Measurements from ENCODE around the gene WDR26.
"Not testable (repeated sequence)": the region's sequence is repeated elsewhere in the genome, so short reads cannot be mapped to it uniquely, and the experiment has no call there.

WDR26 gene

DNA sequence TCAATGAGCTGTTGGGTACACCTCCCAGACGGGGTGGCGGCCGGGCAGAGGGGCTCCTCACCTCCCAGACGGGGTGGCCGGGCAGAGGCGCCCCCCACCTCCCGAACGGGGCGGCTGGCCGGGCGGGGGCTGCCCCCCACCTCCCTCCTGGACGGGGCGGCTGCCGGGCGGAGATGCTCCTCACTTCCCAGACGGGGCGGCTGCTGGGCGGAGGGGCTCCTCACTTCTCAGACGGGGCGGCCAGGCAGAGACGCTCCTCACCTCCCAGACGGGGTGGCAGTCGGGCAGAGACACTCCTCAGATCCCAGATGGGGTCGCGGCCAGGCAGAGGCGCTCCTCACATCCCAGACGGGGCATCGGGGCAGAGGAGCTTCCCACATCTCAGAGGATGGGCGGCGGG is 84.9 kb downstream of the WDR26 start:
- not testable (repeated sequence) for DNase-seq (ENCODE audit: low read depth in 3 of 3)

- DNase-seq (ENCODE audit: low read depth in 3 of 3), result no peak
Observed at GRCh38 chr1:224348137-224348536, 86.5 kb downstream of the WDR26 start.

GRCh38 chr1:224343679-224344078 is 90.9 kb downstream of the WDR26 start:
- DNase-seq (ENCODE audit: low read depth in 3 of 3), result no peak

DNA sequence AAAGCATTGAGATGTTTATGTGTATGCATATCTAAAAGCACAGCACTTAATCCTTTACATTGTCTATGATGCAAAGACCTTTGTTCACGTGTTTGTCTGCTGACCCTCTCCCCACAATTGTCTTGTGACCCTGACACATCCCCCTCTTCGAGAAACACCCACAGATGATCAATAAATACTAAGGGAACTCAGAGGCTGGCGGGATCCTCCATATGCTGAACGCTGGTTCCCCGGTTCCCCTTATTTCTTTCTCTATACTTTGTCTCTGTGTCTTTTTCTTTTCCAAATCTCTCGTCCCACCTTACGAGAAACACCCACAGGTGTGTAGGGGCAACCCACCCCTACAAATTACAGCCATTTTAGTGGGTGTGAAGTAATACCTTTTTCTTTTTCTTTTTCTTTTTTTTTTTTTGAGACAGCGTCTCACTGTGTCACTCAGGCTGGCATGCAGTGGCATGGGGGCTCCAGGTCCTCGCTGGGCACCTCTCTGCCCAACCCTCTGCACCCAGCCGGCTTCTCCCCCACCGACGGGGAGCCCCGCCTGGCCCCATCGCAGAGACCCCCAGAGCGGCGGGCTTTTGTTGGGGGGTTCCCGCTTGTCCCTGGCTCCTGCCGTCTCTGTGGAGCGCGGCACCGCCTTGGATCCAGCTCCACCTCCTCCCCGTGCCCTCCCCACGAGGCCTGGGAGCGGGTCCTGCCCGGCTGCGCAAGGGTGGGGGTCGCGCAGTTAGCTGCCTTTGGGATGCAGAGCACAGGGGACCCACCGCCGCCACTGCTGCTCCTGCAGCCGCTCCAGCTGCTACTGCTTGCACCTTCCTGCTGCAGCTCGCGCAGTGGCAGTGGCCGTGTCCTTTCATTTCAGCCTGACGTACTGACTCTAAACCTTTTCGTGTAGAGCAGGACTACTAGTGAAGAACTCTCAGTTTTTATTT is 93.9 kb downstream of the WDR26 start:
- DNase-seq (ENCODE audit: low read depth in 3 of 3), result not testable (repeated sequence)

- DNase-seq (ENCODE audit: low read depth in 3 of 3), result no peak
Observed at GRCh38 chr1:224339442-224340033, 95.1 kb downstream of the WDR26 start.

DNA sequence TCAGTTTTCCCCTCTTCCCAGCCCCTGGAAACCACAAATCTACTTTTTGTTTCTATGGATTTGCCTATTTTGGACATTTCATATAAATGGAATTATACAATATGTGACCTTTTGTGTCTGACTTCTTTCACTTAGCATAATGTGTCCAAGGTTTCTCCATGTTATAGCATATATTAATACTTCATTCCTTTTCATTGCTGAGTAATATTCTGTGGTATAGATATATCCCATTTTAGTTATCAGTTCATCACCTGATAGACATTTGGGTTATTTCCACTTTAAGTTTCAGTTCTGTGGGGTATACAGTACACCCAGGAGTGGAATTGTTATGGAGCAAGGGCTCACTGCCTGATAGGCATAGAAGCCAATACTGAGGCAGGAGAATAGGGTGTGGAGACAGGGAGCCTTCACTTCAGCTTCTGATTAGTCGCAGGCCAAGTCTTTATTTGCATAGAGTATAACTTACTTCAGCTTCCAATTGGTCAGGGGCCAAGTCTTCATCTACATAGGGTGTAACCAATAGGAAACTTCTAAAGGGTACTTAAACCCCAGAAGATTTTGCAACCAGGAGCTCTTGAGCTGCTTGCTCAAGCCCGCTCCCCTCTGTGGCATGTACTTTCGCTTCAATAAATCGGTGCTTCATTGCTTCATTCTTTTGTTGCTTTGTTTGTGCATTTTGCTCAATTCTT is 96.3 kb downstream of the WDR26 start:
- no peak for DNase-seq (ENCODE audit: low read depth in 3 of 3)
